GM12892 (cell line): ENCODE data around the gene AQP4.

Source experiments
- POLR2A ChIP-seq: IDR thresholded peaks from 2 replicates; pipeline ENCODE4 v1.6.1; 2011; ENCODE audit warnings: low read depth, low read length, control low read depth
- POLR2AphosphoS5 ChIP-seq: IDR thresholded peaks from 2 replicates; pipeline ENCODE4 v1.6.1; 2011; ENCODE audit warnings: low read depth, low read length, control low read depth
- TAF1 ChIP-seq: IDR thresholded peaks from 2 replicates; pipeline ENCODE4 v1.6.1; 2011; ENCODE audit warnings: low read depth, mild to moderate bottlenecking, control low read depth, low read length, borderline replicate concordance

- TF ChIP-seq POLR2A: no peak
- TF ChIP-seq POLR2AphosphoS5: no peak
- TF ChIP-seq TAF1: no peak
Measured at GRCh38 chr18:26840965-26841364, 24.5 kb downstream of the AQP4 start.
